Activated CD8-positive, alpha-beta memory T cell treated with anti-CD3 and anti-CD28 coated beads, Interleukin-2, amount 50 U/mL, for 24 hours (primary cell): ENCODE measurements around the gene SERPINB5.
"Not testable (repeated sequence)": the region's sequence is repeated elsewhere in the genome, so short reads cannot be mapped to it uniquely, and the experiment has no call there.

ENCODE experiments used
- DNase-seq: peaks from one replicate; pipeline ENCODE4 v3.0.0-alpha.2; 2020; ENCODE audit errors: extremely low read depth

The SERPINB5 gene, protein sequence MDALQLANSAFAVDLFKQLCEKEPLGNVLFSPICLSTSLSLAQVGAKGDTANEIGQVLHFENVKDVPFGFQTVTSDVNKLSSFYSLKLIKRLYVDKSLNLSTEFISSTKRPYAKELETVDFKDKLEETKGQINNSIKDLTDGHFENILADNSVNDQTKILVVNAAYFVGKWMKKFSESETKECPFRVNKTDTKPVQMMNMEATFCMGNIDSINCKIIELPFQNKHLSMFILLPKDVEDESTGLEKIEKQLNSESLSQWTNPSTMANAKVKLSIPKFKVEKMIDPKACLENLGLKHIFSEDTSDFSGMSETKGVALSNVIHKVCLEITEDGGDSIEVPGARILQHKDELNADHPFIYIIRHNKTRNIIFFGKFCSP

DNA sequence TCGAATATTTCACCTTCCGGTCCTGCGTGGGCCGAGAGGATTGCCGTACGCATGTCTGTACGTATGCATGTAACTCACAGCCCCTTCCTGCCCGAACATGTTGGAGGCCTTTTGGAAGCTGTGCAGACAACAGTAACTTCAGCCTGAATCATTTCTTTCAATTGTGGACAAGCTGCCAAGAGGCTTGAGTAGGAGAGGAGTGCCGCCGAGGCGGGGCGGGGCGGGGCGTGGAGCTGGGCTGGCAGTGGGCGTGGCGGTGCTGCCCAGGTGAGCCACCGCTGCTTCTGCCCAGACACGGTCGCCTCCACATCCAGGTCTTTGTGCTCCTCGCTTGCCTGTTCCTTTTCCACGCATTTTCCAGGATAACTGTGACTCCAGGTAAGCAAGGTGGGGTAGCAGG is at the start of gene SERPINB5:
Gene SERPINB5 (plus strand): TSS at position 291 of the 400 bp plus-strand sequence. CDS start 7,471 bp downstream, outside the sequence.
- no peak for DNase-seq

DNA sequence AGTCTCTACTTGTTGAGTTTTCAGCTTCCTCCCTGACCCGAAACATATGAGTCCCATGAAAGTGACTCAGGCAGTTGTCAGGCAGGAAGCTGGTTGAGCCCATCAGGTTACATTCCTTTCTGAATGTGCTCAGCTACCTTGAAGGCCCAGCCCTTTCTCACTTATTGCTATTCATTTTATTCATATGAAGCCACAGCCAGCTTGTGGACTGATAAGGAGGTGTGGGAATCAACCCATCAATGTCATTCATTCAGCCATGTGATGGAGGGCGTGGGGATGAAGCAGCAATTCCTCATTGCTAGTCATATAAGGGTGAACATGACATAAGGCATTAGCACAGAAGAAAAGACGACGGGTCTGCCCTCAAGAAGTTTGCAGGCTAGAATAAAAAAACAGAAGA is 49.2 kb upstream of the SERPINB5 start:
- DNase-seq = no peak

DNA sequence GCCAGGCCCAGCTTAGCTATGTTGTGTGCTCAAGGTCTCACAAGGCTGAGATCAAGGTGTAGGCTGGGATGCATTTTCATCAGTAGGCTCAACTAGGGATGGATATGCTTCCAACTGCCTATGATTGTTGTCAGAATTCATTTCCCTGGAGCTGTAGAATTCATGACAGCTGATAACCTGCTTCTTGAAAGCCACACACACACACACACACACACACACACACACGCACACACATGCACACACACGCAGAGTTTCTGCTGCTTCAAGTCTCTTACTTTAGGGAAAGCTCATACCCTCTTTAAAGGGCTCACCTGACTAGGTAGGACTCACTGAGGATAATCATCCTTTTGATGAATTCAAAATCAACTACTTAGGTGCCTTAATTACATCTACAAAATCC is 46.2 kb upstream of the SERPINB5 start:
- DNase-seq = no peak

DNA sequence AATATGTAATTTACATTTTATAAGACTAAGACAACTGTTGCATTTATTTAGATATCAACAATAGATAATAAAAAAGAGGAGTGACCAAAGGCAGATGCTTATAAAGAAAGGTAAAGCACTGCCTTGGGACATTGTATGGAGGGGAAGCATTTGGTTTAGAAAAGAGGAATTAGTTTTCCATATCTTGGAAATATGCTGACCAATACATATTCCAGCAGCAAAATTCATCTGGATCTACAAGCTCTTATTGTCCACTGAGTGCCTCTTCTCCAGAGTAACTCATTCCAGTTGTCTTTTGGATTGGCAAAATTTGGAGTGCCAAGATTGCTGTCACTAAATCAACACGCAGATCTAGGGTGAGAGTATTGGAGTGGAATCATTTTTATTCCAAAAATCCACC is 45.6 kb upstream of the SERPINB5 start:
- no peak for DNase-seq

DNA sequence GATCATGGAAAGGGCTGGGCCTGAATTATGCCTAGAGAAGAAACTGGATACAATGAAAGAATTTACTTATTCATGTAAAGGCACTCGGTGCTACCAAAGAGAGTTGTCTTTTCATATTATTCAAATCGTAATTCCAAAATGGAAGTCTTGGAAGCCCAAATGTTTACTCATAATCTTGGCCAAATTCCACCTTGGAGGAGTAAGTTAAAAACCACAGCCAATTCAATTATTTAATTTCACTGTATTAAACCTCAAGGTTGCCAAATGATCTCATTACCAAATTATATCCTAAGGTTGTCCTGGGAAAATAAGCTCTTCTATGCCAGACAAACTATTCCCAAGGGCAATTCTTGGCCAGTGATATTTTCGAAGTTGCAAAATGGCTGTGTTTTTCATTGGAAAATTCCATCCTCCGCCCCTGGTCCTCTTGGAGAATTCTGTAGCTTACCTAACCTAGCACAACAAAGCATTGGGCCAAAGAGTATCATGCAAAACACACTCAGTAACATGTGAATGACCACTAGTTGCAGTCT is 43.4 kb upstream of the SERPINB5 start:
- DNase-seq = no peak

DNA sequence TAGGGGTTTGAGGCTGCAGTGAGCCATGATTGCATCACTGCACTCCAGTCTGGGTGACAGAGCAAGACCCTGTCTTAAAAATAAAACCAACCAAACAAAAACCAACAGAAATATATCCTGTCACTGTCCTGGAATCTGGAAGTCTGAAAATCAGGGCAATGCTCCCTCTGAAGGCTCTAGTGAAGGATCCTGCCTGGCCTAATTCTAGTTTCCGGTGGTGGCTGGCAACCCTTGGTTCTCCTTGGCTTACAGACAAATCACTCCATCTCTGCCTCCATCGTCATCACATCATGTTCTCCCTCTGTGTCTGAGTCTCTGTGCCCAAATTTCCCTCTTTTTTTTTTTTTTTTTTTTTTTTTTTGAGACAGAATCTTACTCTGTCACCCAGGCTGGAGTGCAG is 38.6 kb upstream of the SERPINB5 start:
- no peak for DNase-seq

DNA sequence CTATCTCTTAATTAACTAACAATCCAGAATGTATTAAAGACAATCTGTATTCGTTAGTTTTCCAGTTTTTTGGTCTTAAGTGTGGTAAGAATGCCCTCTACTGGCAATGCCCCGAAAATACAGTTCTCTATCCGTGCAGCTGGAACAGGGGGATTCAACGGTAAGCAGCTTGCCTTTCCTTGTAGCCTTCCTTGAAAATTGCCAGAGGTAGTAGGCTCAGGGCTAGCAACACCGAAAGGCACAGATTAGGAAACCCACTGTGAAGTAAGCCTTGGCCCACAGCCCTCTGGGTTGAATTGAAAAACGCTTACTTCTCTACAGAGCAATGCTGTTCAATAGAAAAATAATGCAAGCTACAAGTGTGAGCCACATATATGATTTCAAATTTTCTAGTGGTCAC is 37.4 kb upstream of the SERPINB5 start:
- DNase-seq = no peak

DNA sequence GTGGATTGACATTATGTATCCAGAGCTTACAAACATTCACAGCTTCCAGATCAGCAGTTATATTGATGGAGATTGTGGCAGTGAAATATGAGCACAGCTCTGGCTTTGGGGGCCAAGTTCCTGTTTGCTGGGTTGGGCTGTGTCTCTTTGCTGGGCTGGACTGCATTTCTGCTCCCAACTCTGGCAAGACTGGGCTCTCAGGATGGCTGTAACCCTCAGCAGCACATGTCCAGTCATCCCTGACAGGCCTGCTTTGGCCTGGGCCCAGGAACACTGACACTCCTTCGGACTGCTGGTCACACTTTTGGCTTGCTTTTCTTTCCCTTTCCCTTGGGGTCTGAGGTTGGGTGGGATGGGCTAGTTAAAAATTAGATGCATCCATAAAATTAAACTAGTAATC is 36.5 kb upstream of the SERPINB5 start:
- DNase-seq = no peak

DNA sequence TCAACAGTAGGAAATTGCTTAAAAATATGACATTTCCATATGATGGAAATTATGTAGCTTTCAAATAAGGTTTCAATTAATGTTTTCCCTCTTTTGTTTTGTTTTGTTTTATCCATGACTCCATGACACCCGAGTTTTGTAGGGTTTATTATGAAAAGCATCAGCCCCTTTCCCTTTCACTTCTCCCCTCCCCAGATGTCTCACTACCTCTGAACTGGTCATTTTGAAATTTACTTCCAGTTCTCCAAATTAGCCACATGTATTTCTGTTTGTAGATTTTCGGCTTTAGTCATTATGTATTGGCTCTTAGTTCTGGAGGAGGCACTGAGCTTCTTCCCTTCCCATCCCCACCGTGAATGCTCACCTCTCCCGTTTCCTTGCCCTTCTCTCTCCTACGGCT is 35.9 kb upstream of the SERPINB5 start:
- DNase-seq = no peak

DNA sequence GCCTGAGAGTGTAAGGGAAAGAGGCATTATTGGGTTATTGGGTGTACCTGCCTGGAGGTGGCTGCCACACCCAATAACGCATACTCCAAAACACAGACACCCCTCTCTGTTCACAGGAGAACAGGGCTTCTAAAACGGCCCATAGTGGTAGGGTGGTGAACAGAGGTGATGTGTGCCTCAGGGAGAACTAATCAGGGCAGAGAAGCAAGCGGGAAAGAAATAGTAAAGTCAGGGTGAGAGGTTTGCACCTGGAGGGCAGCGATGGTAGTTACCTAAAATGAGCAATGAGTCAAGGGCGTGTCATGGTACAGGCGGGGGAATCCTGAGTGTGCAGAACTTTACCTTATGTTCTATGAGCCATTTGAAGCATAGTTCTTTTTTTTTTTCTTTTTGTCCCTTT is 32.9 kb upstream of the SERPINB5 start:
- DNase-seq = no peak

DNA sequence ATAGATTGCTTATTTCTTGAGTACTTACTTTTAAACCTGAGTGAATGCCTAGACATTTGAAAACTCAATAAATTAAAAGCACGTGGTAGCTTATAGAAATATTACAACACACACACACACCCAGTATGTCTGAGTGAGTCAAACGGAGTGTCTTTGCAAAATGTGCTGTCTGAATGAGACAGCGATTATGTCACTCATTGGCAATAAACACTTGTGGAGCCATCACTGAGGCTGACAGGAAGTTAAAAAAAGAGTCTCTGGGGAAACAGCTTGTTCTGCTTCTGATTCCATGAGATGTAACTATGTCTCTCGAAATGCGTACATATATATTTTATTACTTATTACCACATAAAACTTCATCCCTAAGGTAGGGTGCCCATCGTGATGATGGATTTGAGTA is 32.2 kb upstream of the SERPINB5 start:
- DNase-seq = no peak

DNA sequence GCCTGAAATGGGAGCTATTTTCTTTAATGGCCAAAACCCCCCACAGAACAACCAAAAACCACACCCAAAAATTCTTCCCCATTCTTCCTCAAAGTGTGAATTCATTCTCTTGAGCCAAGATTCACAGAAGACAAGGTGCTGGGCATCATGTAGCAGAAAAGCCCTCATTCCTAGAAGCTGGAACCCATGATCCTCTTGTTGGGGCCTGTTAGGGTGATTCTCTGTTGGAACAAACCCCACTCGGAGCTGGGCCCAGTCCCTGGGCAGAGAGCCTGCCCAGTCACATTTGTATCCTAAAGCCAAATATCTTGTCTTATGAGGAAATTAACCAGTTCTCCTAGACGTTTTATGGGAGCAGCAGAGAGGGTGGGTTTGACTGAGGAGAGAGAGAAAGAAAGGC is 31.7 kb upstream of the SERPINB5 start:
- no peak for DNase-seq

DNA sequence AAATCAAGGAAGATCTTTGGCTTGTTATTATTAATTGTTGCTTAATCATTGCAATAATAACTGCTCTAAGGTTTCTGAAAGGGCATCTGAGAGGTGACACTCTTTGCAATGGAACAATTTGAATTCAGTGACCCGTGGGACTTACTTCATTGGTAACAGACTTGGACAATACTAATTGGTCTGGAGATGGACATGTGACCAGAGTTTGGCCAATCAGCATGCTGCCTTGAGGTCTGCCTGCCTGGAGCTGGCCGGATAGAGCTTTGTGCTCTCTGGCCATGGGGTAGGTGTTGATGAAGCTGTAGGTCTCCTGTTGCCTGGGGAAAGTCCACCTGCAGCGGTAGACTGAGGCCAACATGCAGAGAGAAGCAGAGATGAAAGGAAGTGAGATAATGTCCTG is 30.5 kb upstream of the SERPINB5 start:
- no peak for DNase-seq

DNA sequence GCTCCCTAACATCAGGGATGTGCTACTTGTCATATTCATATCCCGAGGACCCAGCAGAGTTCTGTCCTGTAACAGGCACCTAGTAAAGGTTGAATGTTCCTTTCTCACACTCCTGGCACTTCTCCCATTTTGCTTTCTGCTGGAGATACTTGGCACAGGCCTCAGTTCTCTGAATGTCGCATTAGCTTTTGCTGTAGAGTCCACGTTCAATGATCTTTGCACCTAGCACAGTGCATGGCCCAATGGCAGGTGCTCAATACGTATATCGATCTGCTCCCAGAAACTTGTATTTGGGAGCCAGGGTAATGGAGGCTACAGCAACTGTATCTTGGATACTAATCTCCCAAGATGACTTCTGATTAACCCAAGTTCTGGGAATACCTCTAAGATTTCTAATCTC is 29.7 kb upstream of the SERPINB5 start:
- no peak for DNase-seq

DNA sequence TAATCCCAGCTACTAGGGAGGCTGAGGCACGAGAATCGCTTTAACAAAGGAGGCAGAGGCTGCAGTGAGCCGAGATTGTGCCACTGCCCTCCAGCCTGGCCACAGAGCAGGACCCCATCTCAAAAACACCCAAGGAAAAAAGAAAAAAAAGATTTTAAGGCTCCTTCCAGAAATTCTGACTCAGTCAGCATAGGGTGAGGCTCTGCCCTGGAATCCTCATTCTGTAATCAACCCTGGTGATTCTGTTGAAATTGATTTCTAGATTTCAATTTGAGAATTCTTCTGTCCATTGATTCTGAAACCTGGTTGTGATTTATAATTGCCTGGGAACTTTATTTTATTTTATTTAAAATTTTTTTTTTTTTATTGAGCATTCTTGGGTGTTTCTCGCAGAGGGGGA is 27.3 kb upstream of the SERPINB5 start:
- no peak for DNase-seq

DNA sequence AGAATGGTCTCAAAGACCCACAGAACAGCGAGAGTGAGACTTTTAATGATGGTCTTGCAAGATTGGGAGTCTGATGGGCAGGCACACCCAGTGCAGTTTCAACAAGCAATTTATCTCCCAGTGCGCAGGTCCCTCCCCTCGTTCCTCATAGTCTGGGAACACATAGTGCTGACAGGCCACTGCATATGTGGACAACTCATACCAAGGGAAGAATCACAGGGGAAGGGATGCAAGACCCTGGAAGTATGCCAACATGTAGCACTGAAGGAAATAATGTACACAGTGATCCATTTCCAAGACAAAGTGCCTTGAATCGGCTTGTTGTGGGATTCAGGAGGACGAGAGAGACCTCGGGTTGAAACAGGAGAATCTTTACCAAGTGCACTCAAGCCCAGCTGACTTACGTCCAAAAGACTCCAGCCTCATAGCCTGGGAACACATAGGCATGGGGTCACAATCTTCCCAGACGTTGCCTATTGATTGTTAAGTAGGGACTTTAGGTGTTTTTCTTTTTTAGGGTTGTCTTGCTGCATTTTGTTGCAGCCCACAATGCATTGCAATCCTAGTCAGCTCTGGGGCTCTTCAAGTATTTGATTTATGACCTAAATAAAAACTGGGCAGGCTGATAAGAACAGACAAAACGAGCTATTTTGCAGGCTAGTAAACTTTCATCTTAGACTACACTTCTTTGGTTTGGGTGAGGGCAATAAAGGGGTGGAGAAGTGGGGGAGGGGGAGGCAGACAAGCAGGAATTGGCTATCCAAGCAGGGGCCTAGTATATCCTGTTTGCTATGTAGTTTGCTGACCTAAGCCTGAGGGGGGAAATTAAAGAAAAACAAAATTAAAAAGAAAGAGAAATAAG is 24.7 kb upstream of the SERPINB5 start:
- no peak for DNase-seq

DNA sequence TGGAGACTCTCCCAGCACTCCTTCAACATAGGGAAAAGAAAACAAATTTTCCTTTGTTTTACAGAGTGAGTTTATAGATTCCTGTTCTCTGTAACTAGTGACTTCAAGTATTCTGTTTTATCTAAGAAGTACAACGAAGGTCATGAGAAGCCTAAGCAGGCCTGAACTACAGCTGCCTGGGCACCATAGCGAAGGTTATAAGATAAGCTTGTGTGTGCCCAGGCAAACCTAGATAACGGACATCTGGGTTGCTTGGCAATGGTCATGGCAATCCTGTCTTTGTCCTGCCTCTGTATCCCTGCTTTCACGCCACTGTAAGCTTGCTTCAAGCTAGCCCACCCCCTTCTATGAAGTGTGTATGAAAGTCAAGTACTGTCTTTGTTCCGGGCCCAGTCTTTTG is 24.0 kb upstream of the SERPINB5 start:
- not testable (repeated sequence) for DNase-seq

DNA sequence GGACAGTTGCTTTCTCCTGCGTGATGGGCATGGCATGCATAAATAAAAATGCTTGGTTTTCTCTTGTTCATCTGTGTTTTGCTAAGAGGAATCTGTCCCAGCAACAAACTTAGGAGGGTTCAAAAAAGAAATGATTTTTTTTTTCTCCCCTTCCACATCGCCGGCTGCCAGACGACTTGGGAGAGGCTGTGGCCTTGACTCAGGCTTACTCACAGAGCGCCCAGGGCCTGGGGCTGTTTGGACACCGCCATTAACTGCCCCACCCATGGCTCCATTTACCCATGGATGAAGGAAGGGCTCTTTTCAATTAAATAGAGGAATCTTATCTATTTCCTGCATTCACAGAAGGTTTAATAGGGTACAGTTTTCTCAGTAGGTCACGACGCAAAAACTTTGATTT is 22.3 kb upstream of the SERPINB5 start:
- DNase-seq = no peak

DNA sequence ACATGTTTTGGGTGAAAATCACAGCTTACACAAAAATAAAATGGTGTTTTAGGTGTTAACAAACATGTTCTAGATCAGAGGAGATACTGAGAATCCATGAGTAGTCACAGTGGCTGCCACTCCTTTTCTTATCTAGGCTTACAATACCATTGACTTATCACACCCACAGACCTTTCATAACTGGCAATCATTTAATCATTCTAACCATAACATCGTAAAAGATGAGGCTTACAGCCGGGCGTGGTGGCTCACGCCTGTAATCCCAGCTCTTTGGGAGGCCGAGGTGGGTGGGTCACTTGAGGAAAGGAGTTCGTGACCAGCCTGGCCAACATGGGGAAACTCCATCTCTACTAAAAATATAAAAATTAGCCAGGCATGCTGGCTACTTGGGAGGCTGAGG is 18.8 kb upstream of the SERPINB5 start:
- no peak for DNase-seq

DNA sequence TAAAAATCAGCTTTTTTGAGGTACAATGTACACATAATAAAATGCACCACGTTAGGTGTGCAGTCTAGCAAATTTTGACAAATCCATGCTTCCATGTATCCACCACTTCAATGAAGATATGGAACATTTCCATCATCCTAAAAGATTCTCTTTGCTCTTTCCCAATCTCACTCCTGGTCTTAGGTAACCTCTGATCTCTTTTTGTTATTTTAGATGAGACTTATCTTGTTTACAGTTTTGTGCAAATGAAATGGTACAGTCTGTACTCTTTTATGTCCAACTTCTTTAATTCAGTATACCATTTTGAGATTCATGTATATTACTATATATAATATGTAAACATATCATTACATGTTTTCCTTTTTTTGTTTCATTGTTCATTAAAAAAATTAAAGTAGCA is 16.3 kb upstream of the SERPINB5 start:
- no peak for DNase-seq

DNA sequence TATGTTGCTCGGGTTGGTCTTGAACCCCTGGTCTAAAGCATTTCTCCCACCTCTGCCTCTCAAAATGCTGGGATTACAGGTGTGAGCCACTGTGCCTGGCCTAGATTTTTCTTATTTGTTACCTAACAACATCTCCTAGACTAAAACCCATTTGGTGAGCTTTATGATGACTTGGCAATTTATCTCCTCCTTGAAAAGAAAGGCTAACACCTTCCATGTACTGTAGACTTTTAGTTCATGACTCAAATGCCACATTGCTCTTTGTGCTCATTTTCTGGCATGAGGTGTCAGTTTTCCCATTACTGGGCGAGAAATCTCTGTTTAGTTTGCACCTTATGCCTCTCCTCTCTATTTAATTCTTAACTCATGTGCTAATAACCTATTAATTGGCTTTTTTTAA is 12.3 kb upstream of the SERPINB5 start:
- no peak for DNase-seq

DNA sequence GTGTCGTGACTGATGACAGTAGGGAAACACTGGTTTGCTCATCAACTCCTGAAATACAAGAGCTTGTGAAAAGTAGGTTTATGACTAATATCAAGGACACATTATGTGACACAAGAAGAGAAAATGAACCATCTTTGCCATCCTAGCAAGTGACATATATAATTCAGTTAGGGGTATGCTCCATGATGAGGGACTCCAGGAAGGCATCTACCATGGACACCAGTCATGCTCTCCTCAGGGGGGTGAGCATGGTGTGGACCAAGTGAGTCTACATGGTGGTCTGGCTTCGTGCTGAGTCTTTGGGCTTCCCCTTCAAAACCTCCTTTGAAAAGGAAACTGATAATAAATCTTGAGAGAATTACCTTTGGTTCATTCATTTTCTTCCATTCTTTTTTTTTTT is 11.7 kb upstream of the SERPINB5 start:
- no peak for DNase-seq

DNA sequence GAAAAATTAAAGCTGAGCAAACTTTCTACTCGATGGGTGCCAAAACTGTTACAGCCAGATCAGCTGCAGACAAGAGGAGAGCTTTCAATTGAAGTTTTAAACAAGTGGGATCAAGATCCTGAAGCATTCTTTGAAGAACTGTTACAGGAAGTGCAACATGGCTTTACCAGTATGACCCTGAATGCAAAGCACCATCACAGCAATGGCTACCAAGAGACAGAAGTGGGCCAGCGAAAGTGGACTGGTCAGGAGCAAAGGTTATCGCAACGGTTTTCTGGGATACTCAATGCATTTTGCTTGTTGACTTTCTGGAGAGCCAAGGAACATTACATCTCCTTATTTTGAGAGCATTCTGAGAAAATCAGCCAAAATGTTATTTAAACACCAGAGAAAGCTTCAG is 9.1 kb upstream of the SERPINB5 start:
- no peak for DNase-seq
